GM20000 (cell line): ENCODE results near the gene DCXR.

Experiments used
- DNase-seq: peaks from one replicate; pipeline ENCODE4 v3.0.0; 2012; ENCODE audit warnings: low spot score
- CTCF ChIP-seq: IDR thresholded peaks from 2 replicates; pipeline ENCODE4 v1.5.1; 2012; ENCODE audit warnings: mild to moderate bottlenecking, control low read depth; ENCODE audit errors: extremely low read depth, missing control alignments

DCXR gene

GRCh38 chr17:81998691-81999438 lies 38.6 kb downstream of the DCXR start:
- TF ChIP-seq CTCF, result no peak
- DNase-seq, result no peak

GRCh38 chr17:81998212-81998611 lies 39.3 kb downstream of the DCXR start:
- no peak for TF ChIP-seq CTCF
- no peak for DNase-seq

GRCh38 chr17:81996757-81997441 lies 40.6 kb downstream of the DCXR start:
- TF ChIP-seq CTCF, result no peak
- no peak for DNase-seq

GRCh38 chr17:81996232-81996756 lies 41.2 kb downstream of the DCXR start:
- TF ChIP-seq CTCF, result no peak

GRCh38 chr17:81995463-81996231 lies 41.9 kb downstream of the DCXR start:
- no peak for DNase-seq
- no peak for TF ChIP-seq CTCF

More at GRCh38 chr17:81996232-81996756, 41.2 kb downstream of the DCXR start:
- DNase-seq, result no peak

- no peak for TF ChIP-seq CTCF
Measured at GRCh38 chr17:81994593-81995462, 42.7 kb downstream of the DCXR start.

More at GRCh38 chr17:81994593-81995462, 42.7 kb downstream of the DCXR start:
- DNase-seq, result no peak
